Cerebellar cortex (tissue), 1 donor: ENCODE data around the gene TBXAS1.
"Not testable (repeated sequence)": the region's sequence is repeated elsewhere in the genome, so short reads cannot be mapped to it uniquely, and the experiment has no call there.

Experiments used
- DNase-seq: peaks from one replicate; pipeline ENCODE4 v3.0.0-alpha.2; 2015; ENCODE audit warnings: low spot score

TBXAS1 gene

GRCh38 chr7:139825666-139826290, 3.3 kb upstream of the TBXAS1 start:
- no peak for DNase-seq

- no peak for DNase-seq
Observed at GRCh38 chr7:139827042-139827441, 2.0 kb upstream of the TBXAS1 start.

GRCh38 chr7:139828446-139828845, 618 bp upstream of the TBXAS1 start:
- DNase-seq, result no peak

GRCh38 chr7:139829775-139830117, 682 bp downstream of the TBXAS1 start:
- DNase-seq, result no peak

GRCh38 chr7:139830292-139830691, 1.2 kb downstream of the TBXAS1 start:
- DNase-seq, result no peak

GRCh38 chr7:139830782-139831501, 1.9 kb downstream of the TBXAS1 start:
- DNase-seq, result no peak

GRCh38 chr7:139835848-139836247, 6.8 kb downstream of the TBXAS1 start:
- DNase-seq, result not testable (repeated sequence)

GRCh38 chr7:139837291-139837690, 8.2 kb downstream of the TBXAS1 start:
- DNase-seq, result not testable (repeated sequence)

GRCh38 chr7:139838276-139838675, 9.2 kb downstream of the TBXAS1 start:
- DNase-seq, result no peak

- DNase-seq, result no peak
Observed at GRCh38 chr7:139838876-139839275, 9.8 kb downstream of the TBXAS1 start.

GRCh38 chr7:139840776-139841175, 11.7 kb downstream of the TBXAS1 start:
- DNase-seq, result no peak

- no peak for DNase-seq
Observed at GRCh38 chr7:139842401-139843210, 13.5 kb downstream of the TBXAS1 start.

GRCh38 chr7:139843211-139843537, 14.1 kb downstream of the TBXAS1 start:
- not testable (repeated sequence) for DNase-seq

GRCh38 chr7:139844779-139845442, 15.8 kb downstream of the TBXAS1 start:
- no peak for DNase-seq

- DNase-seq, result no peak
Observed at GRCh38 chr7:139845443-139845805, 16.4 kb downstream of the TBXAS1 start.

- DNase-seq, result no peak
Observed at GRCh38 chr7:139846297-139846696, 17.2 kb downstream of the TBXAS1 start.

- no peak for DNase-seq
Observed at GRCh38 chr7:139848274-139848673, 19.2 kb downstream of the TBXAS1 start.

GRCh38 chr7:139850906-139851305, 21.8 kb downstream of the TBXAS1 start:
- no peak for DNase-seq

- no peak for DNase-seq
Observed at GRCh38 chr7:139851770-139852481, 22.9 kb downstream of the TBXAS1 start.

- DNase-seq, result no peak
Observed at GRCh38 chr7:139852482-139852845, 23.4 kb downstream of the TBXAS1 start.

- no peak for DNase-seq
Observed at GRCh38 chr7:139853506-139854123, 24.6 kb downstream of the TBXAS1 start.

- DNase-seq, result no peak
Observed at GRCh38 chr7:139854124-139854511, 25.1 kb downstream of the TBXAS1 start.
